Right lobe of liver (tissue), 4 donors: ENCODE results near the gene HDAC9.

Experiments
- POLR2A ChIP-seq: fragments of 450-650 bp; IDR thresholded peaks from one replicate; pipeline ENCODE4 v1.6.1; 2017; ENCODE audit warnings: antibody characterized with exemption, mild to moderate bottlenecking
- TF ChIP-seq, protein P1 (sequence below), 4 donors: fragments of 200-600 bp in 3 of 4; fragments of 450-650 bp in 1 of 4; IDR thresholded peaks; one replicate each; pipeline versions ENCODE4 v1.5.1 to v1.8.0; 2016 to 2022; ENCODE audit warnings: antibody characterized with exemption in 4 of 4, mild to moderate bottlenecking in 2 of 4
- donor health status: DM: no; HTN: no; CAD: no.
- donor health status: DM: no; HTN: no; CAD: no.
- donor health status: DM: no; HTN: yes; CAD: no.

DNA sequence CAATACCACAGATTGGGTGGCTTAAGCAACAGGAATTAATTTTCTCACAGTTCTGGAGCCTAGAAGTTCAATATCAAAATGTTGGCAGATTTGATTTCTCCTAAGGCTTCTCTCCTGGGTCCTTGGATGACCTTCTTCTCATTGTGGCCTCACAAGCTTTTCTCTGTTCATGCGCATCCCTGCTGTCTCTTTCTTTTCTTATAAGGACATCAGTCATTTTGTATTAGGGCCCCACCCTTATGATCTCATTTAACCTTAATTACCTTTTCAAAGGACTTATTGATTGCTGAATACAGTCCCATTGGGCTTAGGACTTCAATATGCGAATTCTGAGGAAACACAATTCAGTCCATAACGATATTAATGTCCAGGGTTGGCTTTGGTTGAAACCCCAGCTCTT, 285.4 kb downstream of the HDAC9 start:
- TF ChIP-seq, protein P1, sequence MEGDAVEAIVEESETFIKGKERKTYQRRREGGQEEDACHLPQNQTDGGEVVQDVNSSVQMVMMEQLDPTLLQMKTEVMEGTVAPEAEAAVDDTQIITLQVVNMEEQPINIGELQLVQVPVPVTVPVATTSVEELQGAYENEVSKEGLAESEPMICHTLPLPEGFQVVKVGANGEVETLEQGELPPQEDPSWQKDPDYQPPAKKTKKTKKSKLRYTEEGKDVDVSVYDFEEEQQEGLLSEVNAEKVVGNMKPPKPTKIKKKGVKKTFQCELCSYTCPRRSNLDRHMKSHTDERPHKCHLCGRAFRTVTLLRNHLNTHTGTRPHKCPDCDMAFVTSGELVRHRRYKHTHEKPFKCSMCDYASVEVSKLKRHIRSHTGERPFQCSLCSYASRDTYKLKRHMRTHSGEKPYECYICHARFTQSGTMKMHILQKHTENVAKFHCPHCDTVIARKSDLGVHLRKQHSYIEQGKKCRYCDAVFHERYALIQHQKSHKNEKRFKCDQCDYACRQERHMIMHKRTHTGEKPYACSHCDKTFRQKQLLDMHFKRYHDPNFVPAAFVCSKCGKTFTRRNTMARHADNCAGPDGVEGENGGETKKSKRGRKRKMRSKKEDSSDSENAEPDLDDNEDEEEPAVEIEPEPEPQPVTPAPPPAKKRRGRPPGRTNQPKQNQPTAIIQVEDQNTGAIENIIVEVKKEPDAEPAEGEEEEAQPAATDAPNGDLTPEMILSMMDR (IDR thresholded peaks at IDR 0.05), result no peak
- no peak for TF ChIP-seq POLR2A
